AG09309 (cell line): ENCODE data around the gene ACTR2.

Experiments used
- DNase-seq: peaks from one replicate; pipeline ENCODE4 v3.0.0-alpha.2; 2010; ENCODE audit warnings: low read depth
- H3K4me3 ChIP-seq: 2 replicates; pipeline ENCODE4 v1.5.1; 2011; ENCODE audit warnings: mild to moderate bottlenecking, low read depth, low read length, moderate library complexity; ENCODE audit not compliant: control insufficient read depth
- CTCF ChIP-seq: IDR thresholded peaks from 2 replicates; pipeline ENCODE4 v1.5.1; 2011; ENCODE audit warnings: mild to moderate bottlenecking, low read depth, low read length, inconsistent platforms; ENCODE audit not compliant: insufficient read depth, control insufficient read depth; ENCODE audit errors: missing control alignments

ACTR2 gene

GRCh38 chr2:65193446-65193845 lies 34.2 kb upstream of the ACTR2 start:
- no peak for TF ChIP-seq CTCF
- no peak for DNase-seq
- no peak overlapping the region for H3K4me3 ChIP-seq

GRCh38 chr2:65198737-65199136 lies 28.9 kb upstream of the ACTR2 start:
- DNase-seq, result no peak
- H3K4me3 ChIP-seq, result no peak overlapping the region
- no peak for TF ChIP-seq CTCF

GRCh38 chr2:65199166-65199565 lies 28.5 kb upstream of the ACTR2 start:
- DNase-seq, result no peak
- TF ChIP-seq CTCF, result no peak
- H3K4me3 ChIP-seq, result no peak overlapping the region

- peak; percentile 4 for DNase-seq
- no peak overlapping the region for H3K4me3 ChIP-seq
- no peak for TF ChIP-seq CTCF
Observed at GRCh38 chr2:65199891-65200290, 27.7 kb upstream of the ACTR2 start.

- H3K4me3 ChIP-seq, result no peak overlapping the region
- no peak for TF ChIP-seq CTCF
- no peak for DNase-seq
Observed at GRCh38 chr2:65204461-65205210, 23.0 kb upstream of the ACTR2 start.

- no peak for DNase-seq
- no peak overlapping the region for H3K4me3 ChIP-seq
- no peak for TF ChIP-seq CTCF
Observed at GRCh38 chr2:65212115-65212514, 15.5 kb upstream of the ACTR2 start.
